Activated CD8-positive, alpha-beta memory T cell treated with anti-CD3 and anti-CD28 coated beads, Interleukin-2, amount 10 ng/mL, durations not matched to agents 7 days and 5 days (primary cell): ENCODE data around the gene MAPK1. TPM values are rescaled to one million over a fixed set of nuclear protein-coding genes. Genes with fewer than 3 reads are reported as not detected.

Experiments used
- ATAC-seq: fragments of 150-1000 bp; cut with Tn5 transposase; one replicate; pipeline ENCODE4 v1.10.0; 2021; ENCODE audit warnings: moderate library complexity
- CTCF ChIA-PET: fragments of 350-600 bp; sonication (Branson Sonifier 250); formaldehyde crosslinking; loops from one replicate; lab custom pipeline; 2021; ENCODE audit warnings: antibody characterized with exemption; lab: Charles Lee
- DNase-seq: peaks from one replicate; pipeline ENCODE4 v3.0.0-alpha.2; 2020
- H3K27ac Mint-ChIP-seq: one replicate; pipeline ENCODE4 v1.8.0; 2021; ENCODE audit warnings: mild to moderate bottlenecking, mixed read lengths
- H3K27me3 Mint-ChIP-seq: one replicate; pipeline ENCODE4 v1.8.0; 2021; ENCODE audit warnings: mixed read lengths
- H3K36me3 Mint-ChIP-seq: one replicate; pipeline ENCODE4 v1.8.0; 2021; ENCODE audit warnings: mild to moderate bottlenecking, mixed read lengths
- H3K4me1 Mint-ChIP-seq: one replicate; pipeline ENCODE4 v1.8.0; 2021; ENCODE audit warnings: mixed read lengths
- H3K4me3 Mint-ChIP-seq: one replicate; pipeline ENCODE4 v1.8.0; 2021; ENCODE audit warnings: mild to moderate bottlenecking, moderate library complexity, mixed read lengths
- H3K9me3 Mint-ChIP-seq: one replicate; pipeline ENCODE4 v1.8.0; 2022; ENCODE audit warnings: low read depth, mixed read lengths
- total RNA-seq, 2 experiments: library from RNA; stranded (reverse); gene quantifications; one replicate each; pipeline ENCODE4 v1.2.3, GENCODE V29; 2021

MAPK1 gene
- total RNA-seq, 2 experiments from 2014 or later, result 110 to 112 TPM

DNA sequence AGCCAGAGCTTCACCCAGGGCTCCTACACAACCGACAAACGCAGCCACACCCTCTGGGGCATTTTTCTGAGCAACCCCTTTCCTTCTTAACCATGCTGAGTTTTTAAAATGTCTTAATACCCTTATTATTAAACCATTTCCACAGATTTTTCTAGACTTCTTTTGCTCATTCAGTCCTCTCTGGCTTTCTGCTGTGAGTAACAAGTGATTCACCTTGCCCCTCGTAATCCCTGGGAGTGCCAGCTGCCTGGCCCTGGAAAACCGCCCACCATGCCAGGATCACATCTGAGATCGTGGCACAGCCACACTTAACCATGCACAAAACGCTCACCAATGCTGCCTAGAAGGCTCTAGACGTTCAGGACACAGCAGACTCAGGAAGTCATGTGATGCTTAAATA lies 157.3 kb downstream of the MAPK1 start:
- Mint-ChIP-seq H3K9me3 (no peaks in the 10 kb centered on the region), H3K36me3 (peaks cover 1% of the 10 kb centered on the region), H3K4me3 (no peak overlapping the region), H3K27me3 (no peaks in the 10 kb centered on the region), H3K4me1 (peaks cover 9% of the 10 kb centered on the region), H3K27ac (no peak overlapping the region)
- ATAC-seq, result no peak
- CTCF ChIA-PET, result interaction anchor here (0.7 to 1.2 kb wide), 3 partner anchors 16 to 136 kb away, joined by 3 to 4 read pairs (median 3); no protein-coding TSS in a partner anchor
- no peak for DNase-seq

DNA sequence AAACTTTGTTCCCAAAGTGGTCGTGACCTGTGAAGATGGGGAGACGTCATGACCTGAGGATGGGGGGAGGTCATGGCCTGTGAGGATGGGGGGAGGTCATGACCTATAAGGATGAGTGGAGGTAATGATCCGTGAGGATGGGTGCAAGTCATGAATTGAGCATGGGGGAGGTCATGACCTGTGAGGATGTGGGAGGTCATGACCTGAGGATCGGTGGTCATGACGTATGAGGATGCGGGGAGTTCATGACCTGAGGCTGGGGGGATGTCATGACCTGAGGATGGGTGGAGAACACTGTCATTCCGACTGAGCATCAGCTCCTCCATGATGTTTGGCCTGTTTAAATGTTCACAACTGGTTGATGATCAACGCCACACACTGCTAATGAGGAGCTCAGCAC lies 157.8 kb downstream of the MAPK1 start:
- no peak for ATAC-seq

DNA sequence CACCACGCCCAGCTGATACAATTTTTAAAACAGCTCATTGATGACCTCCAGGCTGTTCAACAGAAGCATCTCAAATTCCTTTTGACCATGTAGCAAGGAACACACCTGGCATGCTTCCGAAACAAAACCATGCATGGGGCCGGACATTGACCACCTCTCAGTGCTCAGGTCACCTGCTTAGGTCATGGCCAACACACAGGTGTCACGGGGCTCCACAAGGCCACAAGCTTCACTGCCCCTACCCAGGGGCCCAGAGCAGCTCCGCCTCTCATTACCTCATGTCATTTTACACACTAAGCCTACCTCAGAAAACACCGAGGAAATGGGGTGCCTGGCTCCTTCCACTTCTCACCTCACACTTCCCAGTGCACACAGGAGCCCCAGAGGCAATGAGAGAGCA lies 158.5 kb downstream of the MAPK1 start:
- Mint-ChIP-seq H3K27ac (no peak overlapping the region), H3K4me3 (no peak overlapping the region), H3K27me3 (no peaks in the 10 kb centered on the region), H3K9me3 (no peaks in the 10 kb centered on the region), H3K36me3 (peaks cover 1% of the 10 kb centered on the region), H3K4me1 (peaks cover 9% of the 10 kb centered on the region)
- CTCF ChIA-PET, result interaction anchor here (0.9 kb wide), 1 partner anchor 10 kb away, joined by 3 read pairs; no protein-coding TSS in a partner anchor
- ATAC-seq, result no peak
- DNase-seq, result no peak

More for the DNA sequence above, 157.8 kb downstream of the MAPK1 start:
- Mint-ChIP-seq H3K27ac (no peak overlapping the region), H3K36me3 (peaks cover 1% of the 10 kb centered on the region), H3K27me3 (no peaks in the 10 kb centered on the region), H3K9me3 (no peaks in the 10 kb centered on the region), H3K4me1 (peaks cover 9% of the 10 kb centered on the region), H3K4me3 (no peak overlapping the region)
- no peak for DNase-seq
- CTCF ChIA-PET, result interaction anchor here (0.7 to 1.2 kb wide), 2 partner anchors 17 to 20 kb away, joined by 3 to 4 read pairs; no protein-coding TSS in a partner anchor

GRCh38 chr22:21707677-21708076 lies 159.8 kb downstream of the MAPK1 start:
- DNase-seq (no peak), ATAC-seq (no peak)
- CTCF ChIA-PET, result interaction anchor here (0.9 kb wide), 1 partner anchor 12 kb away, joined by 3 read pairs; no protein-coding TSS in a partner anchor
- no peak overlapping the region for H3K27ac Mint-ChIP-seq
- H3K36me3 Mint-ChIP-seq, result peaks cover 1% of the 10 kb centered on the region
- no peaks in the 10 kb centered on the region for H3K4me1 Mint-ChIP-seq
- no peaks in the 10 kb centered on the region for H3K9me3 Mint-ChIP-seq
- no peak overlapping the region for H3K4me3 Mint-ChIP-seq
- no peaks in the 10 kb centered on the region for H3K27me3 Mint-ChIP-seq

Other genes starting within 250 kb of the MAPK1 start
- gene YDJC, start 237.6 kb downstream of the MAPK1 start, total RNA-seq, result 10 to 100 TPM; 43.7 to 44.3 TPM
- under 1 TPM; 0.59 to 0.76 TPM for gene CCDC116, start 234.9 kb downstream of the MAPK1 start, total RNA-seq
- 10 to 100 TPM; 78.7 to 79.1 TPM for gene SDF2L1, start 225.3 kb downstream of the MAPK1 start, total RNA-seq
- gene PPIL2, start 201.6 kb downstream of the MAPK1 start, total RNA-seq, result 10 to 100 TPM; 55.7 to 61.2 TPM
- gene YPEL1, start 131.9 kb downstream of the MAPK1 start, total RNA-seq, result 10 to 100 TPM in 1 of 2 experiments, 1 to 10 TPM in 1; 7.2 to 21.6 TPM
- 10 to 100 TPM; 14.4 to 22.9 TPM for gene PPM1F, start 85.2 kb upstream of the MAPK1 start, total RNA-seq
- gene TOP3B, start 115.1 kb upstream of the MAPK1 start, total RNA-seq, result 10 to 100 TPM; 46.6 to 50.4 TPM